Mesendoderm (in vitro differentiated cells): ENCODE measurements around the gene LRFN5.
A peak's percentile ranks its signal among the peaks of the same experiment; 100 is the strongest.

Experiments used
- DNase-seq: peaks from one replicate; pipeline ENCODE4 v3.0.0; 2013
- H2AK5ac ChIP-seq: 2 replicates; pipeline ENCODE4 v1.6.1; 2013; ENCODE audit warnings: low read length, inconsistent platforms
- H2BK120ac ChIP-seq: 2 replicates; pipeline ENCODE4 v1.6.1; 2013; ENCODE audit warnings: low read depth, mild to moderate bottlenecking, low read length, moderate library complexity, mixed read lengths
- H2BK15ac ChIP-seq: replicated peaks from 2 replicates; pipeline ENCODE4 v1.6.1; 2013; ENCODE audit warnings: low read depth, mild to moderate bottlenecking, moderate library complexity
- H2BK5ac ChIP-seq: 2 replicates; pipeline ENCODE4 v1.6.1; 2013; ENCODE audit warnings: low read length, inconsistent platforms
- H3K18ac ChIP-seq: 2 replicates; pipeline ENCODE4 v1.6.1; 2013; ENCODE audit warnings: mild to moderate bottlenecking, low read length, mixed read lengths
- H3K23ac ChIP-seq: one replicate; pipeline ENCODE4 v1.6.1; 2013; ENCODE audit warnings: low read length
- H3K27ac ChIP-seq: 2 replicates; pipeline ENCODE4 v1.5.1; 2013; ENCODE audit warnings: low read depth, mild to moderate bottlenecking, inconsistent platforms, low read length, moderate library complexity
- H3K27me3 ChIP-seq: 2 replicates; pipeline ENCODE4 v1.6.1; 2013; ENCODE audit warnings: low read length, control low read depth, mild to moderate bottlenecking, inconsistent platforms; ENCODE audit not compliant: insufficient read depth, poor library complexity
- H3K36me3 ChIP-seq: 2 replicates; pipeline ENCODE4 v1.6.1; 2013; ENCODE audit warnings: low read length, inconsistent platforms; ENCODE audit not compliant: control insufficient read depth, insufficient read depth
- H3K4ac ChIP-seq: one replicate; pipeline ENCODE4 v1.6.1; 2013; ENCODE audit warnings: low read depth, mild to moderate bottlenecking, low read length, moderate library complexity
- H3K4me1 ChIP-seq: 2 replicates; pipeline ENCODE4 v1.6.1; 2013; ENCODE audit warnings: low read depth, low read length, inconsistent platforms; ENCODE audit not compliant: control insufficient read depth
- H3K4me2 ChIP-seq: 2 replicates; pipeline ENCODE4 v1.6.1; 2013; ENCODE audit warnings: low read length
- H3K4me3 ChIP-seq: 2 replicates; pipeline ENCODE4 v1.5.1; 2013; ENCODE audit warnings: mild to moderate bottlenecking, low read length
- H3K56ac ChIP-seq: one replicate; pipeline ENCODE4 v1.6.1; 2013; ENCODE audit warnings: low read length
- H3K79me1 ChIP-seq: 2 replicates; pipeline ENCODE4 v1.6.1; 2013; ENCODE audit warnings: low read length, inconsistent platforms
- H3K79me2 ChIP-seq: 2 replicates; pipeline ENCODE4 v1.6.1; 2013; ENCODE audit warnings: mild to moderate bottlenecking, low read length; ENCODE audit not compliant: control insufficient read depth, insufficient read depth
- H3K9ac ChIP-seq: 2 replicates; pipeline ENCODE4 v1.6.1; 2013; ENCODE audit warnings: low read length, inconsistent platforms
- H4K5ac ChIP-seq: one replicate; pipeline ENCODE4 v1.6.1; 2013; ENCODE audit warnings: low read length
- H4K8ac ChIP-seq: one replicate; pipeline ENCODE4 v1.6.1; 2013; ENCODE audit warnings: low read depth, mild to moderate bottlenecking, control low read depth, low read length, moderate library complexity
- WGBS: extraction: QIAGEN DNeasy Blood & Tissue Kit; methylation state at CpG from one replicate; pipeline ENCODE4 v1.1.7; 2013; ENCODE audit warnings: low lambda C conversion rate, missing lambda C conversion rate; ENCODE audit not compliant: insufficient coverage; ENCODE audit errors: extremely low coverage; 5-methylcytosine and 5-hydroxymethylcytosine counted together

Gene LRFN5

DNA sequence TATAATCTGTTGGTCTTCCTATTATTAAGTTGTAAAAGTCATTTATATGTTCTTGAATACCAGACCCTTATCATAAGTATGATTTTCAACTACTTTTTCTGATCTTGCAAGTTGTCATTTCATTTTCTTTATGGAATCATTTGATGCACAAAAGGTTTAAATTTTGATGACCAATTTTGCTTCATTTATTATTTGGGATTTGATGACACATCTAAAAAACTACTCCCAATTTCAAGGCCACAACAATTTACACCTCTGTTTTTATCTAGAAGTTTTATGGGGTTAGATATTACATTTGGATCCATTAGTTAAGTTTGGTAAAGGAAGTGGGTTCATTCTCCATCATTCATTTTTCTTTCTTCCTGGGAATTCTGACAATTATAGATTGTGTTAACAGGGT, 259.2 kb downstream of the LRFN5 start:
- Histone ChIP-seq H3K4me2 (no peak overlapping the region), H3K18ac (no peak overlapping the region), H3K27ac (no peak overlapping the region), H2AK5ac (no peak overlapping the region), H3K79me1 (no peaks in the 10 kb centered on the region), H3K79me2 (no peaks in the 10 kb centered on the region), H3K23ac (no peak overlapping the region), H4K5ac (no peak overlapping the region), H3K4ac (no peak overlapping the region), H2BK15ac (no peak overlapping the region), H3K27me3 (no peaks in the 10 kb centered on the region), H2BK120ac (no peak overlapping the region), H3K9ac (no peak overlapping the region), H3K56ac (no peak overlapping the region), H2BK5ac (no peak overlapping the region), H3K4me3 (no peak overlapping the region), H4K8ac (no peak overlapping the region), H3K4me1 (no peaks in the 10 kb centered on the region), H3K36me3 (no peaks in the 10 kb centered on the region)
- no peak for DNase-seq

DNA sequence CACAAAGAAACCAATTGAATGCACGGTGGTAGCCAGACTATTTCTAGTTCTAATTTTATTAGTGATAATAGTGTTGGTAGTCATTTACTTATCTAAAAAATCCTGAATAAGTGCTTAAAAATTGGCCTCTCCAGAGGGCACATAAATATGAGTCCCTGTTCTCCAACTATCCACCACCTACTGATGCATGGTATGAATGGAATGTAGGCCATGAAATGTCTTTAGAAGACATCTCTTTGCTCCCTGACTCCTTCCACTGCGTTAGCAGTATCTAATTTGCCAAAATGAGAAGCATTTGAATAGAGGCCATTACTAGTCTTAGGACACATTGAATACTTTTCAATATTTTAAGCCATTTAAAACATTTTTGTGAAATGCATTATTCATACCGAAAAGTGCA, 261.7 kb downstream of the LRFN5 start:
- Histone ChIP-seq H3K79me2 (no peaks in the 10 kb centered on the region), H3K23ac (no peak overlapping the region), H3K27me3 (no peaks in the 10 kb centered on the region), H2BK15ac (no peak overlapping the region), H3K56ac (no peak overlapping the region), H3K27ac (no peak overlapping the region), H3K9ac (no peak overlapping the region), H4K8ac (no peak overlapping the region), H3K79me1 (no peaks in the 10 kb centered on the region), H3K4me3 (no peak overlapping the region), H3K4me2 (no peak overlapping the region), H2AK5ac (no peak overlapping the region), H3K4me1 (no peaks in the 10 kb centered on the region), H2BK5ac (no peak overlapping the region), H3K18ac (no peak overlapping the region), H3K36me3 (no peaks in the 10 kb centered on the region), H2BK120ac (no peak overlapping the region), H3K4ac (no peak overlapping the region), H4K5ac (no peak overlapping the region)
- no CpG with 5 or more reads among the region's 3 CpGs for WGBS
- DNase-seq: peak; percentile 44

DNA sequence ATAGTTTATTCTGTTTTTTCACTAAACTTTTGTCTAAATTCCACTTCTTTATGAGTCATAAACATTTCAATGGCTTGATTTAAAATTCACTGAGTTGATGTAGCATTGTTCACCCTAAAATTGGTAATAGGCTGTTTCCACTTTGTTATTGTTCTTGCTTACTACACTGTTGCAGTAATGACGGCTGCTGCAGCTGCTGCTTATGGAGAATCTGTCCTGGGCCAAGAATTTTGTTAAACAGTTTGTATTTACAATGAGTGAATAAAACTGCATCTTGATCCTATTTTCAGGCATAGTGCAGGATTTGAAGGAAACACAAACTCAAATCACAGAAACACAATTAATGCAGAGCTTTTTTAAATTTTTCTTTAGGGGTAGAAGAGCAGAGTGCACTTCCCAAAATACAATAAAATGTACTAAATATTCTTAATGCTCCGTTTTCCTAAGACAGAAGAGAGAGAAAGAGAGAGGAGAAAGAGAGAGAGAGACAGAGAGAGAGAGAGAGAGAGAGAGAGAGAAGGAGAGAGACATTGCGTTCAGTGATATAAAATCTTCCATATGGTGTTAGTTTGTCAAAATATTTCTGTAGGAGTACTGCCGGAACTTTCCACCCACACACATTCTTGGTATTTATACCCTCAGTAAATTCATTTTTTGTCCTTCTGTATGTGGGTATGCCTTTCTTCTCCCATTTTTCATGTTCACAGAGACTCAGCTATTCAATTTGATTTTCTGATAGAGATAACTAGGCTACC, 266.4 kb downstream of the LRFN5 start:
- no peak overlapping the region for H3K4me3 ChIP-seq
- H3K4me2 ChIP-seq: no peak overlapping the region
- DNase-seq: no peak
- H2BK15ac ChIP-seq: no peak overlapping the region
- H3K18ac ChIP-seq: no peak overlapping the region
- no peaks in the 10 kb centered on the region for H3K36me3 ChIP-seq
- H3K4ac ChIP-seq: no peak overlapping the region
- H3K27ac ChIP-seq: no peak overlapping the region
- no peak overlapping the region for H3K23ac ChIP-seq
- H3K56ac ChIP-seq: no peak overlapping the region
- no peaks in the 10 kb centered on the region for H3K27me3 ChIP-seq
- H3K9ac ChIP-seq: no peak overlapping the region
- no peak overlapping the region for H4K8ac ChIP-seq
- H3K4me1 ChIP-seq: no peaks in the 10 kb centered on the region
- no CpG with 5 or more reads among the region's 4 CpGs for WGBS
- no peak overlapping the region for H2AK5ac ChIP-seq
- no peak overlapping the region for H2BK120ac ChIP-seq
- H3K79me2 ChIP-seq: no peaks in the 10 kb centered on the region
- H4K5ac ChIP-seq: no peak overlapping the region
- H3K79me1 ChIP-seq: no peaks in the 10 kb centered on the region
- no peak overlapping the region for H2BK5ac ChIP-seq

DNA sequence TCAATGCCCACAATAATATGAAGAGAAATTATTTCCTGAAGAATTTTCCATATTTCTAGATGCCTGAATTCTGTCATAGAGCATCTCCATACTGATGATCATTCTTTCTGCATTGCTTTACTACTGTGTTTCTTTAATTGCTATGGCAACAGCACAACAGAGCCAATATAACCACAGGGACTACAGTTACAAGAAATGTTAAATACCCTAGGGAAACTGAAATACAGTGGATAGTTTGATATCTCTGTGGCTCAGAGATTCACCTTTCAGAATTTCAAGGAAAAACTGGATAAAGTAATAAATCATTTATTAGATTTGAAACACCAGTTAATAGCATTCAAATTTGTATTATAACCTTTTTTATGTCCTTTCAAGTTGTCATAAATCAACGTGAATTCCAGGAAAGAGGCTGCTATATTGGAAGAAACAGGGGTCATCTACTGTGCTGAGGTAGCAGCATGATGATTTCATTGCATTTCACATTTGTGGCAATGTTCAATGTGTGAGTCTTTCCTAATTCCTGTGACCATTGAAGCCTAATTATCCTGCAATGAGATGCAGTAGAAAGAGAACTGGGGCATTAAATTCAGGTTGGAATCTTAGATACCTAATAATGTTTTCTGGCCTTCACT, 267.1 kb downstream of the LRFN5 start:
- H2AK5ac ChIP-seq: no peak overlapping the region
- H3K4me2 ChIP-seq: no peak overlapping the region
- no peaks in the 10 kb centered on the region for H3K79me2 ChIP-seq
- no peak overlapping the region for H3K4ac ChIP-seq
- H3K18ac ChIP-seq: no peak overlapping the region
- DNase-seq: peak; percentile 37
- no peak overlapping the region for H2BK15ac ChIP-seq
- H3K4me3 ChIP-seq: no peak overlapping the region
- no peaks in the 10 kb centered on the region for H3K4me1 ChIP-seq
- no CpG with 5 or more reads among the region's 1 CpG for WGBS
- H3K27me3 ChIP-seq: no peaks in the 10 kb centered on the region
- no peak overlapping the region for H2BK5ac ChIP-seq
- no peak overlapping the region for H3K9ac ChIP-seq
- H2BK120ac ChIP-seq: no peak overlapping the region
- no peak overlapping the region for H4K5ac ChIP-seq
- H3K27ac ChIP-seq: no peak overlapping the region
- H3K36me3 ChIP-seq: no peaks in the 10 kb centered on the region
- H3K56ac ChIP-seq: no peak overlapping the region
- no peak overlapping the region for H3K23ac ChIP-seq
- H3K79me1 ChIP-seq: no peaks in the 10 kb centered on the region
- H4K8ac ChIP-seq: no peak overlapping the region

DNA sequence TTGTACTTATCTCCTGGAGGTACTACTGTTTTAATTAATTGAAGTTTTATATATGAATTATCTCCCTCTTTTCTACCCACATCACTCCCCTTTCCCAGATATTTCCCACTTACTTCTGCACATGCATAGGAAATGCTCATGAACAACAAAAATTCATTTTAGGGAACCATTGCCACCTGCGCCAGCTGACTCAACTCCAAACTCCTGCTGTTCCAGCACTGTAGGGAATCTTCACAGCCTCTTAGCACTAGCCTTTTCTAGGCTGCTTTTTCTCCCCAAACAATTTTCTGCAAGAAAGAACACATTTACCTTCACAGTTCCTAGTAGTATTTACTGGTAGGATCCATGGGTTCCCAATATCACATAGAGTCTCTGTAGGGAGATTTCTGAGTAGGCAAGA, 268.4 kb downstream of the LRFN5 start:
- Histone ChIP-seq H2AK5ac (no peak overlapping the region), H2BK120ac (no peak overlapping the region), H3K23ac (no peak overlapping the region), H2BK5ac (no peak overlapping the region), H3K27me3 (no peaks in the 10 kb centered on the region), H3K4me1 (no peaks in the 10 kb centered on the region), H3K4ac (no peak overlapping the region), H4K8ac (no peak overlapping the region), H4K5ac (no peak overlapping the region), H3K56ac (no peak overlapping the region), H2BK15ac (no peak overlapping the region), H3K4me2 (no peak overlapping the region), H3K18ac (no peak overlapping the region), H3K9ac (no peak overlapping the region), H3K79me2 (no peaks in the 10 kb centered on the region), H3K27ac (no peak overlapping the region), H3K79me1 (no peaks in the 10 kb centered on the region), H3K36me3 (no peaks in the 10 kb centered on the region), H3K4me3 (no peak overlapping the region)
- DNase-seq: peak; percentile 10
- WGBS: no CpG with 5 or more reads among the region's 1 CpG

DNA sequence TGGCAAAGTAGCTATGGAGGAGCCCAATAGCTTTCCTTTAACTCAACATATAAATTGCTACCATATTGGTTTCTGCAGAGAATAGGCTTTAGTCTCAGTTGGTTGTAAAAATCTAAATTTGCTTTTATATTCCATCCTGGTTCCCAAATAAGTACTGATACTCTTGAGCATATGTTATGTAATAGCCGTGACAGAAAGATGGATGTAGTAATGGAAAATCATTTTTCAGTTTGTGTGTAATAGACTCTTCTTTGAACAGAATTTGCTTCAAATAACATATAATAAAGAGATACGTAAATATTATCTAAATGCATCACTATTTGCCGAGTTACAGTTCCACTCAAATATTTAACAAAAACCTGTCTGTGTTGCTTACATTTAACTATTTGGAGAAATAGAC, 271.6 kb downstream of the LRFN5 start:
- WGBS: no CpG with 5 or more reads among the region's 3 CpGs
- H2BK5ac ChIP-seq: no peak overlapping the region
- no peaks in the 10 kb centered on the region for H3K27me3 ChIP-seq
- no peak overlapping the region for H3K4me2 ChIP-seq
- no peak for DNase-seq
- no peak overlapping the region for H3K56ac ChIP-seq
- no peak overlapping the region for H2BK15ac ChIP-seq
- H2BK120ac ChIP-seq: no peak overlapping the region
- H3K23ac ChIP-seq: no peak overlapping the region
- no peaks in the 10 kb centered on the region for H3K79me1 ChIP-seq
- no peaks in the 10 kb centered on the region for H3K79me2 ChIP-seq
- H3K27ac ChIP-seq: no peak overlapping the region
- no peaks in the 10 kb centered on the region for H3K36me3 ChIP-seq
- no peaks in the 10 kb centered on the region for H3K4me1 ChIP-seq
- H3K18ac ChIP-seq: no peak overlapping the region
- no peak overlapping the region for H3K9ac ChIP-seq
- no peak overlapping the region for H3K4ac ChIP-seq
- no peak overlapping the region for H2AK5ac ChIP-seq
- no peak overlapping the region for H4K8ac ChIP-seq
- no peak overlapping the region for H3K4me3 ChIP-seq
- H4K5ac ChIP-seq: no peak overlapping the region
